Body of pancreas (tissue), 4 donors: ENCODE data around the gene NUDT1. TPM values are rescaled to one million over a fixed set of nuclear protein-coding genes. Genes with fewer than 3 reads are reported as not detected.

Experiments
- ATAC-seq: fragments of 150-250 bp; one replicate; pipeline ENCODE4 v1.9.1; 2016
- DNase-seq, 4 donors: peaks; one replicate each; pipeline ENCODE4 v3.0.0-alpha.2; 2019
- H3K27ac ChIP-seq, 4 donors: fragments of 200-600 bp; sonication (generic); 1 replicate in 3 of 4; 2 replicates in 1 of 4; pipeline versions ENCODE4 v1.5.1 to v1.6.1; 2016 to 2019; ENCODE audit warnings: mild to moderate bottlenecking in 1 of 4, mixed read lengths in 1 of 4, moderate library complexity in 1 of 4
- H3K27me3 ChIP-seq, 2 donors: fragments of 200-600 bp; sonication (generic); one replicate each; pipeline ENCODE4 v1.6.0; 2016; ENCODE audit warnings: mild to moderate bottlenecking in 1 of 2
- H3K36me3 ChIP-seq, 2 donors: fragments of 200-600 bp; sonication (generic); replicated peaks in 1 of 2; 2 replicates each; pipeline ENCODE4 v1.5.1; 2016; ENCODE audit warnings: low read depth in 2 of 2; ENCODE audit not compliant: insufficient read depth in 1 of 2
- H3K4me1 ChIP-seq: fragments of 200-600 bp; sonication (generic); one replicate; pipeline ENCODE4 v1.6.0; 2016
- H3K4me3 ChIP-seq, 2 donors: fragments of 200-600 bp; sonication (generic); 1 replicate in 1 of 2; 2 replicates in 1 of 2; pipeline ENCODE4 v1.5.1; 2016 to 2019
- H3K9me3 ChIP-seq, 3 donors: fragments of 200-600 bp; sonication (generic); 1 replicate in 2 of 3; 2 replicates in 1 of 3; pipeline ENCODE4 v1.5.1; 2016
- CTCF ChIP-seq, 7 experiments: fragments of 450-650 bp in 4 of 7; fragments of 200-600 bp in 3 of 7; sonication (generic) in 3 of 7; IDR thresholded peaks; one replicate each; pipeline ENCODE4 v1.5.1; 2016 to 2019; ENCODE audit warnings: antibody characterized with exemption in 7 of 7
- POLR2A ChIP-seq, 3 donors: fragments of 450-650 bp; IDR thresholded peaks; one replicate each; pipeline ENCODE4 v1.6.1; 2016; ENCODE audit warnings: antibody characterized with exemption in 3 of 3, mild to moderate bottlenecking in 2 of 3
- WGBS, 2 donors: methylation state at CpG; one replicate each; pipeline ENCODE4 v1.1.5; 2017; 5-methylcytosine and 5-hydroxymethylcytosine counted together
- intact Hi-C: fragments of 100-400 bp; cut with DNase I; formaldehyde crosslinking; loops from one replicate; pipeline ENCODE4 v1.15.1; 2023
- total RNA-seq, 2 donors: library from RNA; depleted of rRNA; stranded (reverse); fragments of >200 nt; gene quantifications; one replicate each; pipeline ENCODE4 v1.1.0, GENCODE V29; 2016

NUDT1 gene
- total RNA-seq, 2 donors from 2014 or later: 26.2 TPM; not detected in 1

- peaks cover 0 to 15% of the 10 kb centered on the region in 2 donors for H3K36me3 ChIP-seq
- TF ChIP-seq CTCF (IDR thresholded peaks at IDR 0.05) (no peak), POLR2A (IDR thresholded peaks at IDR 0.05) (no peak)
- no peaks in the 10 kb centered on the region for H3K4me1 ChIP-seq
- intact Hi-C loops: no loop called here
- H3K9me3 ChIP-seq: no peaks in the 10 kb centered on the region
- H3K27me3 ChIP-seq: no peaks in the 10 kb centered on the region
- no peak overlapping the region for H3K4me3 ChIP-seq
- DNase-seq: no peak
- no peak for ATAC-seq
- 98 to 100% methylated on average over 7 to 10 of the region's 10 CpGs for WGBS, 2 donors
- no peak overlapping the region for H3K27ac ChIP-seq
These were observed 29.1 kb upstream of the NUDT1 start for GRCh38 chr7:2212906-2213305.

DNA sequence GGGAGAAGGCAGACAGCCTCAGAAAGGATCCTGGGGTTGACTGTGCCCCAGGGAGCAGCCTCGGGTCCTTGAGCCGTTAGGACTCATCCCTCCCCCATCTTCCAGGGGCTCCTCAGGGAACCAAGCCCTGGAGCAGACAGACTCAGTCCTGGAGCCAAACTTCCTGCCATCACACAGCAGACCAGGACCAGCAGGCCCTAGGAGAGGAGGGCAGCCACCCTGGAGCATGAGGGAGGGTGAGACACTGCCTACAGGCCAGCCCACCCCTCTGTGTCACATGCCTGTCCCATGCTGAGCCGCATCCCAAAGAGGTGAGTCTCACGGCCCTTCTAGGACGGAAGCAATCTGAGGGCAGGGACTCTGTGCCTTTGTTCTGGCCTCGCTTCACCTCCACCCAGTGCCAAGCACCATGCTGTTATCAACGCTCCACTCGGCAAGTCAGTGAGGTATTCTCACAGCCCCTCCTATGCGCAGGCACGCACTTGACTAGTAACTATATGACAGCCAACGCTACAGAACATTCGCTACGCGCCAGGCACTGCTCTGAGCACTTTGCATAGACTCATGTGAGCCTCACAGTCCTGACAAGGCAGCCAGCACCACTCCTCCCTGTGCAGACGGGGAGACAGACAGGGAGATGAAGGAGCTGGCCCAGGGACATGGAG lies 28.3 kb upstream of the NUDT1 start:
- ATAC-seq (no peak), DNase-seq (no peak)
- no peak overlapping the region for H3K27ac ChIP-seq
- no peaks in the 10 kb centered on the region for H3K4me1 ChIP-seq
- TF ChIP-seq POLR2A (IDR thresholded peaks at IDR 0.05) (no peak), CTCF (IDR thresholded peaks at IDR 0.05) (no peak)
- intact Hi-C loops: no loop called here
- no peak overlapping the region for H3K4me3 ChIP-seq
- H3K36me3 ChIP-seq: peaks cover 0 to 15% of the 10 kb centered on the region in 2 donors
- H3K27me3 ChIP-seq: no peaks in the 10 kb centered on the region
- WGBS, 2 donors: 92 to 93% methylated on average over 13 to 15 of the region's 15 CpGs
- H3K9me3 ChIP-seq: no peaks in the 10 kb centered on the region

GRCh38 chr7:2214636-2215035 lies 27.4 kb upstream of the NUDT1 start:
- no peak overlapping the region for H3K27ac ChIP-seq
- intact Hi-C loops: no loop called here
- peaks cover 0 to 15% of the 10 kb centered on the region in 2 donors for H3K36me3 ChIP-seq
- 89 to 98% methylated on average over 8 to 9 of the region's 9 CpGs for WGBS, 2 donors
- H3K4me1 ChIP-seq: no peaks in the 10 kb centered on the region
- DNase-seq: no peak
- no peak for TF ChIP-seq POLR2A (IDR thresholded peaks at IDR 0.05)
- TF ChIP-seq CTCF (IDR thresholded peaks at IDR 0.05): no peak
- H3K27me3 ChIP-seq: no peaks in the 10 kb centered on the region
- H3K4me3 ChIP-seq: no peak overlapping the region
- ATAC-seq: no peak
- H3K9me3 ChIP-seq: no peaks in the 10 kb centered on the region

- no peaks in the 10 kb centered on the region for H3K27me3 ChIP-seq
- WGBS, 2 donors: 95% methylated on average over 17 of the region's 17 CpGs
- peaks cover 0 to 15% of the 10 kb centered on the region in 2 donors for H3K36me3 ChIP-seq
- DNase-seq (no peak), ATAC-seq (no peak)
- H3K4me3 ChIP-seq: no peak overlapping the region
- no peaks in the 10 kb centered on the region for H3K9me3 ChIP-seq
- TF ChIP-seq CTCF (IDR thresholded peaks at IDR 0.05) (no peak), POLR2A (IDR thresholded peaks at IDR 0.05) (no peak)
- H3K4me1 ChIP-seq: no peaks in the 10 kb centered on the region
- intact Hi-C loops: no loop called here
- no peak overlapping the region for H3K27ac ChIP-seq
These were observed 26.2 kb upstream of the NUDT1 start for GRCh38 chr7:2215851-2216250.

DNA sequence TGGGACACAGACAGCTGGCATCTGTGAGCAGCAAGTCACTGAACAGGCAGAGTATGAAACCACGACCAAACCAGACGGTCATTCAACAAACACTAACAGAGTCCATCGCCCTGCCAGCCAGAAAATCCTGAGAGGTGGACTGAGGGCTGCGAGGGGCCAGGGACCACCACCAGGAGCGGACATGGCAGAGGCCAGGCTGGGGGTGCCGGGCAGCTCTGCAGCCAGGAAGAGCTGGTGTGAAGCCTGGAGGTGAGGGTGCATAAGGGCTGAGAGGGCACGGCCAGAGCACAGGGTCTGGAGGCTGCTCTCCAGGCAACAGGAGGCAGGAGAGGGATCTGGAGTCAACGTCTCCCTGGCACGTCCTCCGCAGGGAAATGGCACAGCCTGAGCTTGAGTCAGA lies 24.8 kb upstream of the NUDT1 start:
- TF ChIP-seq POLR2A (IDR thresholded peaks at IDR 0.05): no peak
- no peak for TF ChIP-seq CTCF (IDR thresholded peaks at IDR 0.05)
- H3K27ac ChIP-seq: no peak overlapping the region
- no peaks in the 10 kb centered on the region for H3K4me1 ChIP-seq
- WGBS, 2 donors: 81 to 89% methylated on average over 8 to 10 of the region's 10 CpGs
- H3K36me3 ChIP-seq: peaks cover 0 to 19% of the 10 kb centered on the region in 2 donors
- DNase-seq: no peak
- H3K9me3 ChIP-seq: no peaks in the 10 kb centered on the region
- intact Hi-C loops: no loop called here
- no peak for ATAC-seq
- no peaks in the 10 kb centered on the region for H3K27me3 ChIP-seq
- H3K4me3 ChIP-seq: no peak overlapping the region
